ENCODE measurements around the gene ZMYND11.

- no peak for TF ChIP-seq ZNF274 (CRISPR knock-in tag; IDR thresholded peaks at IDR 0.05)
- TF ChIP-seq, protein P1, sequence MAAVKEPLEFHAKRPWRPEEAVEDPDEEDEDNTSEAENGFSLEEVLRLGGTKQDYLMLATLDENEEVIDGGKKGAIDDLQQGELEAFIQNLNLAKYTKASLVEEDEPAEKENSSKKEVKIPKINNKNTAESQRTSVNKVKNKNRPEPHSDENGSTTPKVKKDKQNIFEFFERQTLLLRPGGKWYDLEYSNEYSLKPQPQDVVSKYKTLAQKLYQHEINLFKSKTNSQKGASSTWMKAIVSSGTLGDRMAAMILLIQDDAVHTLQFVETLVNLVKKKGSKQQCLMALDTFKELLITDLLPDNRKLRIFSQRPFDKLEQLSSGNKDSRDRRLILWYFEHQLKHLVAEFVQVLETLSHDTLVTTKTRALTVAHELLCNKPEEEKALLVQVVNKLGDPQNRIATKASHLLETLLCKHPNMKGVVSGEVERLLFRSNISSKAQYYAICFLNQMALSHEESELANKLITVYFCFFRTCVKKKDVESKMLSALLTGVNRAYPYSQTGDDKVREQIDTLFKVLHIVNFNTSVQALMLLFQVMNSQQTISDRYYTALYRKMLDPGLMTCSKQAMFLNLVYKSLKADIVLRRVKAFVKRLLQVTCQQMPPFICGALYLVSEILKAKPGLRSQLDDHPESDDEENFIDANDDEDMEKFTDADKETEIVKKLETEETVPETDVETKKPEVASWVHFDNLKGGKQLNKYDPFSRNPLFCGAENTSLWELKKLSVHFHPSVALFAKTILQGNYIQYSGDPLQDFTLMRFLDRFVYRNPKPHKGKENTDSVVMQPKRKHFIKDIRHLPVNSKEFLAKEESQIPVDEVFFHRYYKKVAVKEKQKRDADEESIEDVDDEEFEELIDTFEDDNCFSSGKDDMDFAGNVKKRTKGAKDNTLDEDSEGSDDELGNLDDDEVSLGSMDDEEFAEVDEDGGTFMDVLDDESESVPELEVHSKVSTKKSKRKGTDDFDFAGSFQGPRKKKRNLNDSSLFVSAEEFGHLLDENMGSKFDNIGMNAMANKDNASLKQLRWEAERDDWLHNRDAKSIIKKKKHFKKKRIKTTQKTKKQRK (IDR thresholded peaks at IDR 0.05; ENCODE audit: low read length) = no peak
- TF ChIP-seq GPN1 (CRISPR knock-in tag; IDR thresholded peaks at IDR 0.05; ENCODE audit: borderline replicate concordance) = no peak
- TF ChIP-seq FIP1L1 (IDR thresholded peaks at IDR 0.05; ENCODE audit: borderline replicate concordance, insufficient read depth, low read depth, low read length) = no peak
- no peak for TF ChIP-seq SYNCRIP (IDR thresholded peaks at IDR 0.05; ENCODE audit: insufficient read depth, low read depth, low read length)
- TF ChIP-seq, protein P2, sequence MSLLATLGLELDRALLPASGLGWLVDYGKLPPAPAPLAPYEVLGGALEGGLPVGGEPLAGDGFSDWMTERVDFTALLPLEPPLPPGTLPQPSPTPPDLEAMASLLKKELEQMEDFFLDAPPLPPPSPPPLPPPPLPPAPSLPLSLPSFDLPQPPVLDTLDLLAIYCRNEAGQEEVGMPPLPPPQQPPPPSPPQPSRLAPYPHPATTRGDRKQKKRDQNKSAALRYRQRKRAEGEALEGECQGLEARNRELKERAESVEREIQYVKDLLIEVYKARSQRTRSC (CRISPR knock-in tag; IDR thresholded peaks at IDR 0.05; ENCODE audit: low read depth) = no peak
- TF ChIP-seq KDM1A (CRISPR knock-in tag; IDR thresholded peaks at IDR 0.05) = no peak
- no peak for TF ChIP-seq SETDB1 (CRISPR knock-in tag; IDR thresholded peaks at IDR 0.05; ENCODE audit: borderline replicate concordance)
- TF ChIP-seq ZNF670 (CRISPR knock-in tag; IDR thresholded peaks at IDR 0.05; ENCODE audit: borderline replicate concordance) = no peak
- no peak for TF ChIP-seq FOXJ3 (CRISPR knock-in tag; IDR thresholded peaks at IDR 0.05; ENCODE audit: borderline replicate concordance)
- TF ChIP-seq, protein P3, sequence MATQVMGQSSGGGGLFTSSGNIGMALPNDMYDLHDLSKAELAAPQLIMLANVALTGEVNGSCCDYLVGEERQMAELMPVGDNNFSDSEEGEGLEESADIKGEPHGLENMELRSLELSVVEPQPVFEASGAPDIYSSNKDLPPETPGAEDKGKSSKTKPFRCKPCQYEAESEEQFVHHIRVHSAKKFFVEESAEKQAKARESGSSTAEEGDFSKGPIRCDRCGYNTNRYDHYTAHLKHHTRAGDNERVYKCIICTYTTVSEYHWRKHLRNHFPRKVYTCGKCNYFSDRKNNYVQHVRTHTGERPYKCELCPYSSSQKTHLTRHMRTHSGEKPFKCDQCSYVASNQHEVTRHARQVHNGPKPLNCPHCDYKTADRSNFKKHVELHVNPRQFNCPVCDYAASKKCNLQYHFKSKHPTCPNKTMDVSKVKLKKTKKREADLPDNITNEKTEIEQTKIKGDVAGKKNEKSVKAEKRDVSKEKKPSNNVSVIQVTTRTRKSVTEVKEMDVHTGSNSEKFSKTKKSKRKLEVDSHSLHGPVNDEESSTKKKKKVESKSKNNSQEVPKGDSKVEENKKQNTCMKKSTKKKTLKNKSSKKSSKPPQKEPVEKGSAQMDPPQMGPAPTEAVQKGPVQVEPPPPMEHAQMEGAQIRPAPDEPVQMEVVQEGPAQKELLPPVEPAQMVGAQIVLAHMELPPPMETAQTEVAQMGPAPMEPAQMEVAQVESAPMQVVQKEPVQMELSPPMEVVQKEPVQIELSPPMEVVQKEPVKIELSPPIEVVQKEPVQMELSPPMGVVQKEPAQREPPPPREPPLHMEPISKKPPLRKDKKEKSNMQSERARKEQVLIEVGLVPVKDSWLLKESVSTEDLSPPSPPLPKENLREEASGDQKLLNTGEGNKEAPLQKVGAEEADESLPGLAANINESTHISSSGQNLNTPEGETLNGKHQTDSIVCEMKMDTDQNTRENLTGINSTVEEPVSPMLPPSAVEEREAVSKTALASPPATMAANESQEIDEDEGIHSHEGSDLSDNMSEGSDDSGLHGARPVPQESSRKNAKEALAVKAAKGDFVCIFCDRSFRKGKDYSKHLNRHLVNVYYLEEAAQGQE (IDR thresholded peaks at IDR 0.05; ENCODE audit: borderline replicate concordance in 1 of 2, low read depth in 1 of 2, low read length in 2 of 2) = no peak
Observed at GRCh38 chr10:260819-261429, 125.7 kb downstream of the ZMYND11 start.

All from HepG2 (cell line).